Thoracic aorta endothelial cell (primary cell): ENCODE data around the gene CTNS. TPM values are rescaled to one million over a fixed set of nuclear protein-coding genes. Genes with fewer than 3 reads are reported as not detected.

ENCODE experiments used
- total RNA-seq: library from RNA; depleted of rRNA; stranded (reverse); fragments of >200 nt; gene quantifications from 2 replicates; pipeline ENCODE4 v1.2.3, GENCODE V29; 2012

Gene CTNS
- total RNA-seq, result 21.0 and 25.1 TPM in 2 replicates

GRCh38 chr17:3636154-3636907 is at the start of gene CTNS, which contains the start of gene SHPK:
Gene CTNS, plus strand, starts transcription at chr17:3636760. Its CDS starts 3,447 bp downstream, at chr17:3640207.
Gene SHPK, minus strand, starts transcription at chr17:3636250. Its CDS starts 31 bp downstream, at chr17:3636219.

DNA sequence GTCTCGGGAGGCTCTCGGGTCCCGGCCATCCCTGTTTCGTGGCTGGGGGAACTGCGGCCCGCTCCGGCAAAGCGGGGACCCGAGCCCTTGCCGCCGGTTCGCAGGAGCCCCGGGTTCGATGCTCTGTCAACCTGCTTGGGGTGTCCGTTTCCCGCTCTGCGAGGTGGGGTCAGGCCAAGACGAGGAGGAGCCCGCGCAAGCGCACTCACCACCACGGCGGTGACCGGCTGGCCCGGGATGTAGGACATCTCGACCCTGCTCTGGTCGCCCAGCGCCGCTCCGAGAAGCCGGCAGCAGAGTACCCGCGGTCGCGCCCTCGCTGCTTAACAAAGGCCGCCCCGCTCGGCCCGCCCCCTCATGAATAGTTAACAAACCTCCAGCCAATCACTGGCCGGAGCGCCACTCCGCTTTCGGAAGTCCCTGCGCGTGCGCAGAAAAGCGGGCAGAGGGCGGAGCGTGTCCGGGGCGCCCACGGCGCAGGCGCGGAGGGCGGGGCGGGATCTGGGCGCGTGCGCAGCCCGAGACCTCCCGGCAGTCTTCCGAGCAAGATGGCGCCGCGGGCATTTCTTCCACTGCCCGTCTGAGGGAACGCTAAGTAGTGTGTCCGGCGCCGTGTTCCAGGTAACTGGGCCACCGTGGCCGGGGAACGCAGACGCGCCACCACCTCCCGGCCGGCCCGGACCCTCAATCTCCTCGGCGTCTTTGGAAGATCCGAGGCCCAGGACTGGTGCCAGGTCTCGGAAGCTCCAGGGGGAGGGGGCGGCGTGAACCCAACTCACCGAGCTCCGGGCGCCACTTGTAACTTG is 31.9 kb downstream of the CTNS start, which contains the start of the genes EMC6 and TAX1BP3:
TSS of gene EMC6 (plus strand) at position 534 of the 806 bp plus-strand sequence. CDS start 335 bp downstream, outside the sequence.
TSS of gene TAX1BP3 (minus strand) at position 300 of the 806 bp plus-strand sequence. CDS start at position 248, 52 bp downstream.

GRCh38 chr17:3695723-3696411 is 59.3 kb downstream of the CTNS start, which contains the start of gene P2RX5:
Gene P2RX5, minus strand, starts transcription at chr17:3696155. Its CDS starts 150 bp downstream, at chr17:3696005.

Other genes starting within 250 kb of the CTNS start
- gene OR1E1, start 238.3 kb upstream of the CTNS start, total RNA-seq, result not detected in 2 replicates
- gene OR3A3, start 225.4 kb upstream of the CTNS start, total RNA-seq, result not detected in 2 replicates
- gene OR1E2, start 202.9 kb upstream of the CTNS start, total RNA-seq, result not detected in 2 replicates
- 0.40 and 0.65 TPM in 2 replicates for gene SPATA22, start 164.9 kb upstream of the CTNS start, total RNA-seq
- gene ASPA, start 160.8 kb upstream of the CTNS start, total RNA-seq, result under 0.01 TPM in 1 of 2 replicates, not detected in the other
- under 0.01 TPM in 1 of 2 replicates, not detected in the other for gene TRPV3, start 78.9 kb upstream of the CTNS start, total RNA-seq
- gene TRPV1, start 27.3 kb upstream of the CTNS start, total RNA-seq, result 0.80 and 1.4 TPM in 2 replicates
- gene SHPK, start 510 bp upstream of the CTNS start, total RNA-seq, result 12.2 and 19.2 TPM in 2 replicates
- gene TAX1BP3, start 31.8 kb downstream of the CTNS start, total RNA-seq, result 159 and 179 TPM in 2 replicates
- 16.9 and 26.9 TPM in 2 replicates for gene EMC6, start 32.1 kb downstream of the CTNS start, total RNA-seq
- gene P2RX5, start 59.4 kb downstream of the CTNS start, total RNA-seq, result 0.27 and 1.7 TPM in 2 replicates
- gene HASPIN, start 87.1 kb downstream of the CTNS start, total RNA-seq, result 11.8 and 22.0 TPM in 2 replicates
- gene ITGAE, start 164.4 kb downstream of the CTNS start, total RNA-seq, result 19.1 and 22.2 TPM in 2 replicates
- 40.7 and 48.7 TPM in 2 replicates for gene NCBP3, start 209.5 kb downstream of the CTNS start, total RNA-seq